Duodenal mucosa (tissue), 2 donors: ENCODE measurements around the gene OR1F1.
"Not testable (repeated sequence)": the region's sequence is repeated elsewhere in the genome, so short reads cannot be mapped to it uniquely, and the experiment has no call there.

Experiments used
- H3K27ac ChIP-seq: one replicate; pipeline ENCODE4 v1.7.0; 2013; ENCODE audit warnings: low read depth, low read length
- H3K27me3 ChIP-seq, 2 donors: one replicate each; pipeline ENCODE4 v1.7.0; 2013; ENCODE audit warnings: low read length in 2 of 2, control low read depth in 1 of 2; ENCODE audit not compliant: insufficient read depth in 2 of 2, control insufficient read depth in 1 of 2
- H3K36me3 ChIP-seq, 2 donors: one replicate each; pipeline ENCODE4 v1.7.0; 2013; ENCODE audit warnings: low read length in 2 of 2, control low read depth in 1 of 2; ENCODE audit not compliant: insufficient read depth in 2 of 2, control insufficient read depth in 1 of 2
- H3K4me1 ChIP-seq, 2 donors: one replicate each; pipeline ENCODE4 v1.7.0; 2013; ENCODE audit warnings: low read length in 2 of 2, control low read depth in 1 of 2; ENCODE audit not compliant: insufficient read depth in 2 of 2, control insufficient read depth in 1 of 2
- H3K4me3 ChIP-seq, 2 donors: one replicate each; pipeline ENCODE4 v1.7.0; 2013; ENCODE audit warnings: low read length in 2 of 2, low read depth in 1 of 2
- H3K9ac ChIP-seq, 2 donors: one replicate each; pipeline ENCODE4 v1.7.0; 2013; ENCODE audit warnings: low read length in 2 of 2, low read depth in 1 of 2
- H3K9me3 ChIP-seq, 2 donors: one replicate each; pipeline ENCODE4 v1.7.0; 2013; ENCODE audit warnings: low read length in 2 of 2, control low read depth in 1 of 2; ENCODE audit not compliant: control insufficient read depth in 1 of 2

The OR1F1 gene

GRCh38 chr16:3198334-3199072 lies 10.5 kb downstream of the OR1F1 start:
- Histone ChIP-seq H3K36me3 (no peaks in the 10 kb centered on the region), H3K9ac (no peak overlapping the region), H3K4me1 (peaks cover 3 to 4% of the 10 kb centered on the region in 2 donors), H3K27ac (no peak overlapping the region), H3K27me3 (peaks cover 10 to 15% of the 10 kb centered on the region in 2 donors), H3K9me3 (no peaks in the 10 kb centered on the region), H3K4me3 (no peak overlapping the region)

GRCh38 chr16:3202903-3203539 lies 15.0 kb downstream of the OR1F1 start:
- Histone ChIP-seq H3K27me3 (peaks cover 0 to 8% of the 10 kb centered on the region in 2 donors), H3K4me3 (no peak overlapping the region), H3K4me1 (peaks cover 3 to 4% of the 10 kb centered on the region in 2 donors), H3K27ac (no peak overlapping the region), H3K36me3 (no peaks in the 10 kb centered on the region), H3K9ac (no peak overlapping the region), H3K9me3 (peaks cover 2 to 12% of the 10 kb centered on the region in 2 donors)

- not testable (repeated sequence) for H3K27me3 ChIP-seq, H3K9ac ChIP-seq, H3K4me1 ChIP-seq, H3K27ac ChIP-seq, H3K4me3 ChIP-seq, H3K36me3 ChIP-seq
- peaks cover 2 to 12% of the 10 kb centered on the region in 2 donors for H3K9me3 ChIP-seq
Measured at GRCh38 chr16:3205939-3206338, 17.9 kb downstream of the OR1F1 start.

GRCh38 chr16:3207086-3207953 lies 19.3 kb downstream of the OR1F1 start:
- Histone ChIP-seq H3K4me1 (no peaks in the 10 kb centered on the region), H3K9ac (no peak overlapping the region), H3K9me3 (peaks cover 2 to 12% of the 10 kb centered on the region in 2 donors), H3K27me3 (no peaks in the 10 kb centered on the region), H3K36me3 (no peaks in the 10 kb centered on the region), H3K27ac (no peak overlapping the region), H3K4me3 (no peak overlapping the region)

- Histone ChIP-seq H3K4me1 (no peaks in the 10 kb centered on the region), H3K27ac (no peak overlapping the region), H3K27me3 (no peaks in the 10 kb centered on the region), H3K4me3 (no peak overlapping the region), H3K9me3 (no peaks in the 10 kb centered on the region), H3K9ac (no peak overlapping the region), H3K36me3 (no peaks in the 10 kb centered on the region)
Measured at GRCh38 chr16:3212006-3212405, 24.0 kb downstream of the OR1F1 start.

GRCh38 chr16:3212567-3212966 lies 24.6 kb downstream of the OR1F1 start:
- Histone ChIP-seq H3K27me3 (no peaks in the 10 kb centered on the region), H3K36me3 (no peaks in the 10 kb centered on the region), H3K27ac (no peak overlapping the region)

GRCh38 chr16:3214904-3215600 lies 27.0 kb downstream of the OR1F1 start:
- Histone ChIP-seq H3K9ac (no peak overlapping the region), H3K27me3 (no peaks in the 10 kb centered on the region), H3K27ac (no peak overlapping the region), H3K9me3 (no peaks in the 10 kb centered on the region), H3K4me3 (no peak overlapping the region), H3K4me1 (no peaks in the 10 kb centered on the region), H3K36me3 (no peaks in the 10 kb centered on the region)

More at GRCh38 chr16:3212567-3212966, 24.6 kb downstream of the OR1F1 start:
- Histone ChIP-seq H3K4me3 (no peak overlapping the region), H3K4me1 (no peaks in the 10 kb centered on the region), H3K9me3 (no peaks in the 10 kb centered on the region), H3K9ac (no peak overlapping the region)

- Histone ChIP-seq H3K4me1 (no peaks in the 10 kb centered on the region), H3K9me3 (no peaks in the 10 kb centered on the region), H3K27me3 (no peaks in the 10 kb centered on the region), H3K36me3 (no peaks in the 10 kb centered on the region), H3K4me3 (no peak overlapping the region), H3K9ac (no peak overlapping the region), H3K27ac (no peak overlapping the region)
Measured at GRCh38 chr16:3215601-3216262, 27.7 kb downstream of the OR1F1 start.

- Histone ChIP-seq H3K9ac (no peak overlapping the region), H3K36me3 (no peaks in the 10 kb centered on the region), H3K27ac (no peak overlapping the region), H3K9me3 (peaks cover 4 to 5% of the 10 kb centered on the region in 2 donors), H3K27me3 (no peaks in the 10 kb centered on the region), H3K4me3 (no peak overlapping the region), H3K4me1 (no peaks in the 10 kb centered on the region)
Measured at GRCh38 chr16:3216263-3216640, 28.2 kb downstream of the OR1F1 start.
